HCT116 (cell line): ENCODE measurements around the gene SLC44A1. TPM values are rescaled to one million over a fixed set of nuclear protein-coding genes. Genes with fewer than 3 reads are reported as not detected.

Experiments
- ATAC-seq: fragments of 200-7000 bp; cut with Tn5 transposase; 2 replicates; pipeline ENCODE4 v1.9.1; 2020; ENCODE audit warnings: mild to moderate bottlenecking, moderate library complexity
- BruUV-seq: library from RNA; stranded (reverse); fragments of 400-500 nt; replicated peaks from 2 replicates; lab custom pipeline; 2021; lab: Mats Ljungman, UMichigan
- CTCF ChIA-PET: fragments of 300-600 bp; sonication (Branson Sonifier 250); formaldehyde crosslinking; loops from one replicate; lab custom pipeline; 2021; ENCODE audit warnings: antibody characterized with exemption; lab: Charles Lee
- POLR2A ChIA-PET: fragments of 300-600, 350-600 bp; sonication (Branson Sonifier 250); formaldehyde crosslinking; loops from one replicate; lab custom pipeline; 2021; ENCODE audit warnings: antibody characterized with exemption; lab: Charles Lee
- RAD21 ChIA-PET, 2 experiments: fragments of 300-600 bp; sonication (Branson Sonifier 250); formaldehyde crosslinking; loops; one replicate each; lab custom pipeline; 2023; ENCODE audit warnings: low total read pairs in 2 of 2; ENCODE audit not compliant: uncharacterized antibody in 2 of 2, unreplicated experiment in 2 of 2, low non-redundant PET in 1 of 2; lab: Charles Lee
- DNase-seq: peaks from one replicate; pipeline ENCODE4 v3.0.0-alpha.2; 2010; ENCODE audit warnings: low read depth, low spot score
- H2AFZ ChIP-seq: fragments of 200-600 bp; shearing (Covaris generic), sonication (generic); 2 replicates; pipeline ENCODE4 v1.6.1; 2017; ENCODE audit warnings: low read depth, mixed run types, mixed read lengths, antibody characterized with exemption, low read length; ENCODE audit not compliant: poor library complexity, severe bottlenecking
- H3K27ac ChIP-seq: 2 replicates; pipeline ENCODE4 v1.5.1; 2012; ENCODE audit warnings: low read depth, low read length
- H3K27me3 ChIP-seq: fragments of 200-600 bp; sonication (generic); 2 replicates; pipeline ENCODE4 v1.6.1; 2016; ENCODE audit warnings: mixed run types, low read length, mixed read lengths; ENCODE audit not compliant: insufficient read depth
- H3K36me3 ChIP-seq, 2 experiments: fragments of 200-500 bp in 1 of 2; fragments of 200-600 bp in 1 of 2; sonication (Bioruptor generic) in 1 of 2; sonication (generic) in 1 of 2; 2 replicates each; pipeline versions ENCODE4 v1.5.1 to v1.6.1; 2014 to 2016; ENCODE audit warnings: low read length in 2 of 2, inconsistent platforms in 1 of 2, mixed read lengths in 1 of 2, mixed run types in 1 of 2; ENCODE audit not compliant: insufficient read depth in 2 of 2, control insufficient read depth in 1 of 2
- H3K4me1 ChIP-seq, 2 experiments: fragments of 200-600 bp in 1 of 2; sonication (generic) in 1 of 2; 2 replicates each; pipeline versions ENCODE4 v1.5.1 to v1.6.1; 2012 to 2017; ENCODE audit warnings: low read length in 2 of 2, inconsistent platforms in 1 of 2, mild to moderate bottlenecking in 1 of 2, mixed read lengths in 1 of 2, mixed run types in 1 of 2, moderate library complexity in 1 of 2; ENCODE audit not compliant: insufficient read depth in 2 of 2, control insufficient read depth in 1 of 2
- H3K4me2 ChIP-seq: fragments of 200-600 bp; sonication (generic); 2 replicates; pipeline ENCODE4 v1.6.1; 2017; ENCODE audit warnings: mixed run types, low read length, mixed read lengths
- H3K4me3 ChIP-seq, 2 experiments: fragments of 200-600 bp in 1 of 2; sonication (generic) in 1 of 2; replicated peaks in 1 of 2; 2 replicates each; pipeline ENCODE4 v1.5.1; 2011 to 2016; ENCODE audit warnings: low read length in 2 of 2, control low read depth in 1 of 2, low read depth in 1 of 2, mild to moderate bottlenecking in 1 of 2, mixed read lengths in 1 of 2, mixed run types in 1 of 2
- H3K79me2 ChIP-seq: fragments of 200-600 bp; sonication (generic); 2 replicates; pipeline ENCODE4 v1.6.1; 2017; ENCODE audit warnings: mild to moderate bottlenecking, mixed run types, low read length, moderate library complexity, mixed read lengths; ENCODE audit not compliant: insufficient read depth
- H3K9ac ChIP-seq: fragments of 200-600 bp; sonication (generic); 2 replicates; pipeline ENCODE4 v1.6.1; 2016; ENCODE audit warnings: low read length, mixed read lengths
- H3K9me2 ChIP-seq: fragments of 200-600 bp; sonication (generic), shearing (Covaris generic); 2 replicates; pipeline ENCODE4 v1.6.1; 2017; ENCODE audit warnings: mixed run types, mild to moderate bottlenecking, moderate library complexity; ENCODE audit not compliant: insufficient read depth
- H3K9me3 ChIP-seq, 2 experiments: fragments of 200-500 bp in 1 of 2; fragments of 200-600 bp in 1 of 2; sonication (Bioruptor generic) in 1 of 2; sonication (generic) in 1 of 2; 2 replicates each; pipeline ENCODE4 v1.6.1; 2014 to 2017; ENCODE audit warnings: low read length in 2 of 2, mixed read lengths in 2 of 2, inconsistent platforms in 1 of 2, low read depth in 1 of 2, mild to moderate bottlenecking in 1 of 2, mixed run types in 1 of 2, moderate library complexity in 1 of 2; ENCODE audit not compliant: control insufficient read depth in 1 of 2, insufficient read depth in 1 of 2
- H4K20me1 ChIP-seq: fragments of 200-600 bp; sonication (generic), shearing (Covaris generic); 2 replicates; pipeline ENCODE4 v1.6.1; 2017; ENCODE audit warnings: mixed run types, mild to moderate bottlenecking, moderate library complexity; ENCODE audit not compliant: insufficient read depth
- ATF3 ChIP-seq: IDR thresholded peaks from 2 replicates; pipeline ENCODE4 v1.6.1; 2012
- CBX3 ChIP-seq: IDR thresholded peaks from 2 replicates; pipeline ENCODE4 v1.6.1; 2012; ENCODE audit warnings: low read depth
- ELF1 ChIP-seq: IDR thresholded peaks from 2 replicates; pipeline ENCODE4 v1.6.1; 2012; ENCODE audit warnings: low read depth, borderline replicate concordance
- EZH2 ChIP-seq: fragments of 200-600 bp; sonication (generic); IDR thresholded peaks from 2 replicates; pipeline ENCODE4 v1.6.1; 2017; ENCODE audit warnings: antibody characterized with exemption, mixed run types
- MAX ChIP-seq: IDR thresholded peaks from 2 replicates; pipeline ENCODE4 v1.6.1; 2012
- POLR2A ChIP-seq: IDR thresholded peaks from 2 replicates; pipeline ENCODE4 v1.7.0; 2011; ENCODE audit warnings: borderline replicate concordance; ENCODE audit not compliant: insufficient read depth, insufficient read length; ENCODE audit errors: extremely low read depth
- REST ChIP-seq: IDR thresholded peaks from 2 replicates; pipeline ENCODE4 v1.6.1; 2012; ENCODE audit warnings: low read depth
- intact Hi-C: fragments of 100-400 bp; cut with micrococcal nuclease; formaldehyde crosslinking; loops from 2 replicates; pipeline ENCODE4 v1.10.0; 2022
- total RNA-seq: library from RNA; stranded (reverse); gene quantifications from one replicate; pipeline ENCODE4 v1.2.1, GENCODE V29; 2021; ENCODE audit not compliant: unreplicated experiment

SLC44A1 gene
- total RNA-seq, 1 experiment from 2014 or later, result 44.1 TPM

- TF ChIP-seq POLR2A (no peak), ATF3 (no peak), ELF1 (no peak)
- DNase-seq (no peak), ATAC-seq (no peak)
- Histone ChIP-seq H4K20me1 (no peaks in the 10 kb centered on the region), H2AFZ (no peak overlapping the region), H3K4me1 (no peaks in the 10 kb centered on the region), H3K4me3 (no peak overlapping the region), H3K9me2 (no peaks in the 10 kb centered on the region), H3K9me3 (no peaks in the 10 kb centered on the region), H3K27ac (no peak overlapping the region), H3K27me3 (no peaks in the 10 kb centered on the region), H3K36me3 (no peaks in the 10 kb centered on the region), H3K9ac (no peak overlapping the region), H3K79me2 (peaks cover 92% of the 10 kb centered on the region), H3K4me2 (no peak overlapping the region)
- no TSS peak for BruUV-seq
- POLR2A ChIA-PET, result no interaction called here
- RAD21 ChIA-PET, result no interaction called here
- intact Hi-C loops, result no loop called here
- CTCF ChIA-PET, result no interaction called here
Measured at GRCh38 chr9:105455836-105456475, 211.5 kb downstream of the SLC44A1 start.

GRCh38 chr9:105457560-105458294, 213.3 kb downstream of the SLC44A1 start:
- ATAC-seq, result no peak
- DNase-seq, result no peak
- Histone ChIP-seq H3K36me3 (no peaks in the 10 kb centered on the region), H3K9ac (no peak overlapping the region), H3K27me3 (no peaks in the 10 kb centered on the region), H3K27ac (no peak overlapping the region), H3K9me2 (no peaks in the 10 kb centered on the region), H3K9me3 (no peaks in the 10 kb centered on the region), H3K4me3 (no peak overlapping the region), H2AFZ (no peak overlapping the region), H4K20me1 (no peaks in the 10 kb centered on the region), H3K4me2 (no peak overlapping the region), H3K79me2 (peaks cover 88% of the 10 kb centered on the region), H3K4me1 (no peaks in the 10 kb centered on the region)
- POLR2A ChIA-PET, result interaction anchor here (0.7 kb wide), 1 partner anchor 10 kb away, joined by 3 read pairs; the partner anchor contains the start of gene FSD1L
- TF ChIP-seq MAX (no peak), EZH2 (no peak), REST (no peak), ELF1 (no peak), CBX3 (no peak)
- intact Hi-C loops, result no loop called here
- RAD21 ChIA-PET, result no interaction called here
- CTCF ChIA-PET, result no interaction called here
- no TSS peak for BruUV-seq
